ENCODE data around the gene NKAIN4. TPM values are rescaled to one million over a fixed set of nuclear protein-coding genes. Genes with fewer than 3 reads are reported as not detected.

Gene NKAIN4
- polyA plus RNA-seq, 1 donor (not counting 4 experiments of a cell fraction or from before 2014, with no cell fraction given), result not detected

GRCh38 chr20:63219447-63219821 lies 34.8 kb downstream of the NKAIN4 start:
- Histone ChIP-seq H3K9me3 (ENCODE audit: control insufficient read depth, low read depth, low read length) (no peaks in the 10 kb centered on the region), H3K27me3 (ENCODE audit: control insufficient read depth, extremely low read depth, insufficient read depth, low read length) (peaks cover 13% of the 10 kb centered on the region), H3K4me1 (ENCODE audit: control insufficient read depth, extremely low read depth, insufficient read depth, low read length) (peaks cover 12% of the 10 kb centered on the region), H3K27ac (ENCODE audit: control insufficient read depth, insufficient read depth, low read length) (no peak overlapping the region), H3K79me2 (ENCODE audit: control insufficient read depth, insufficient read depth, low read length) (peaks cover 13% of the 10 kb centered on the region), H3K4me2 (ENCODE audit: control insufficient read depth, extremely low read depth, insufficient read depth, low read depth, low read length) (no peak overlapping the region), H3K4me3 (ENCODE audit: control insufficient read depth in 2 of 3, extremely low read depth in 1 of 3, insufficient read depth in 2 of 3, low read depth in 1 of 3, low read length in 3 of 3) (no peak overlapping the region), H3K36me3 (ENCODE audit: control insufficient read depth in 2 of 2, extremely low read depth in 1 of 2, insufficient read depth in 2 of 2, low read length in 2 of 2) (no peaks in the 10 kb centered on the region), H4K20me1 (ENCODE audit: control insufficient read depth, extremely low read depth, insufficient read depth, low read length) (peaks cover 2% of the 10 kb centered on the region), H3K9me1 (ENCODE audit: control insufficient read depth, extremely low read depth, insufficient read depth, low read length) (no peaks in the 10 kb centered on the region), H3K9ac (ENCODE audit: control insufficient read depth, extremely low read depth, insufficient read depth, low read length) (no peak overlapping the region), H2AFZ (ENCODE audit: control insufficient read depth, low read length) (no peak overlapping the region)
- TF ChIP-seq EZH2 (IDR thresholded peaks at IDR 0.05; ENCODE audit: low read length), result no peak
- TF ChIP-seq, protein P1, sequence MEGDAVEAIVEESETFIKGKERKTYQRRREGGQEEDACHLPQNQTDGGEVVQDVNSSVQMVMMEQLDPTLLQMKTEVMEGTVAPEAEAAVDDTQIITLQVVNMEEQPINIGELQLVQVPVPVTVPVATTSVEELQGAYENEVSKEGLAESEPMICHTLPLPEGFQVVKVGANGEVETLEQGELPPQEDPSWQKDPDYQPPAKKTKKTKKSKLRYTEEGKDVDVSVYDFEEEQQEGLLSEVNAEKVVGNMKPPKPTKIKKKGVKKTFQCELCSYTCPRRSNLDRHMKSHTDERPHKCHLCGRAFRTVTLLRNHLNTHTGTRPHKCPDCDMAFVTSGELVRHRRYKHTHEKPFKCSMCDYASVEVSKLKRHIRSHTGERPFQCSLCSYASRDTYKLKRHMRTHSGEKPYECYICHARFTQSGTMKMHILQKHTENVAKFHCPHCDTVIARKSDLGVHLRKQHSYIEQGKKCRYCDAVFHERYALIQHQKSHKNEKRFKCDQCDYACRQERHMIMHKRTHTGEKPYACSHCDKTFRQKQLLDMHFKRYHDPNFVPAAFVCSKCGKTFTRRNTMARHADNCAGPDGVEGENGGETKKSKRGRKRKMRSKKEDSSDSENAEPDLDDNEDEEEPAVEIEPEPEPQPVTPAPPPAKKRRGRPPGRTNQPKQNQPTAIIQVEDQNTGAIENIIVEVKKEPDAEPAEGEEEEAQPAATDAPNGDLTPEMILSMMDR (optimal IDR thresholded peaks at IDR 0.05 in 1 of 3, IDR thresholded peaks at IDR 0.05 in 1 of 3, conservative IDR thresholded peaks at IDR 0.05 in 1 of 3; ENCODE audit: extremely low read depth in 1 of 3, insufficient read depth in 2 of 3, low read length in 3 of 3), result no peak
- FAIRE-seq, result no peak
- dilution Hi-C loops (cut with MboI; ENCODE audit: extremely low pct_ligation_motif_present, low sequenced_read_pairs), result no loop called here
- no peak for DNase-seq (ENCODE audit: low read depth, low spot score)

DNA sequence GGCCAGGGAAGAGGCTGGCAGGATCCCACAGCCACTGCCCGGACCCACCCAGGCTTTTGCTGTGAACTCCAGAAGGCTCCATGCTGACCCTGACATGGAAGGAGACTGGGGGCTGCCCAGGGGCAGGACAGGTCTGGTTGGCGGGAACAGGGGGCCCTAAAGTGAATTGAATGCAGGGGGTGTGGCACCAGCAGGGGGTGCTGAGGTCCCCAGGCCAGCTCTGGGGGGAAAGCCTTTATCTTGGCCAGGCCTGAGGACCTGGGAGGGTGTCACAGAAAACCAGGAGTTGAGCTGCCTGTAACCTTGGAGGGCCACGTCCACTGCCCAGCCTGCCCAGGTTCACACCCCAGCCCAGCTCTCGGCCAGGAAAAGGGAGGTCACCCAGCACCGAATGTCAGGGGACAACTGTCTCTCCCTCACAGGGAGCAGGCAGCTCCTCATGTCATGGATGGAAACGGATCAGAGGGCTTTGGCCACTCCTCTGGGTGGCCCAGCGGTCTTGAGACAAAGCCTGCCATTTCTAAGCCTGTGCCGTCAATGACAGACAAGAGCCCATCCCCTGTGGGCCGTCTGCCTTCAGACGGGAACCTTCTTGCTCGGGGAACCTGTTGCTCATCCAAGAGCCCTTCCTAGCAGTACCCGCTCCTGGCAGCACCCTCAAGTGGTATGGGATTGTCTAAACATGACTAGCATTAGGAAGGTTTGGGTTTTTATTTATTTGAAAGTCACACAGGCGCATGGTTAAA lies 35.4 kb downstream of the NKAIN4 start:
- Histone ChIP-seq H3K4me3 (ENCODE audit: control insufficient read depth in 2 of 3, extremely low read depth in 1 of 3, insufficient read depth in 2 of 3, low read depth in 1 of 3, low read length in 3 of 3) (no peak overlapping the region), H4K20me1 (ENCODE audit: control insufficient read depth, extremely low read depth, insufficient read depth, low read length) (peaks cover 2% of the 10 kb centered on the region), H3K9ac (ENCODE audit: control insufficient read depth, extremely low read depth, insufficient read depth, low read length) (no peak overlapping the region), H3K9me3 (ENCODE audit: control insufficient read depth, low read depth, low read length) (no peaks in the 10 kb centered on the region), H3K4me2 (ENCODE audit: control insufficient read depth, extremely low read depth, insufficient read depth, low read depth, low read length) (no peak overlapping the region), H3K36me3 (ENCODE audit: control insufficient read depth in 2 of 2, extremely low read depth in 1 of 2, insufficient read depth in 2 of 2, low read length in 2 of 2) (peaks cover 0 to 3% of the 10 kb centered on the region in 2 experiments), H2AFZ (ENCODE audit: control insufficient read depth, low read length) (no peak overlapping the region), H3K9me1 (ENCODE audit: control insufficient read depth, extremely low read depth, insufficient read depth, low read length) (no peaks in the 10 kb centered on the region), H3K27ac (ENCODE audit: control insufficient read depth, insufficient read depth, low read length) (no peak overlapping the region), H3K4me1 (ENCODE audit: control insufficient read depth, extremely low read depth, insufficient read depth, low read length) (peaks cover 12% of the 10 kb centered on the region), H3K27me3 (ENCODE audit: control insufficient read depth, extremely low read depth, insufficient read depth, low read length) (peaks cover 13% of the 10 kb centered on the region), H3K79me2 (ENCODE audit: control insufficient read depth, insufficient read depth, low read length) (peaks cover 19% of the 10 kb centered on the region)
- TF ChIP-seq, protein P1 (optimal IDR thresholded peaks at IDR 0.05 in 1 of 3, IDR thresholded peaks at IDR 0.05 in 1 of 3, conservative IDR thresholded peaks at IDR 0.05 in 1 of 3; ENCODE audit: extremely low read depth in 1 of 3, insufficient read depth in 2 of 3, low read length in 3 of 3), result no peak
- no peak for TF ChIP-seq EZH2 (IDR thresholded peaks at IDR 0.05; ENCODE audit: low read length)
- no peak for FAIRE-seq
- DNase-seq (ENCODE audit: low read depth, low spot score), result no peak
- dilution Hi-C loops (cut with MboI; ENCODE audit: extremely low pct_ligation_motif_present, low sequenced_read_pairs), result no loop called here

Data from keratinocyte (primary cell).